ENCODE measurements around the gene NAALADL2. TPM values are rescaled to one million over a fixed set of nuclear protein-coding genes. Genes with fewer than 3 reads are reported as not detected.
"Not testable (repeated sequence)": the region's sequence is repeated elsewhere in the genome, so short reads cannot be mapped to it uniquely, and the experiment has no call there.

Gene NAALADL2
- total and polyA plus RNA-seq, 2 donors = 0.68 to 4.9 TPM

DNA sequence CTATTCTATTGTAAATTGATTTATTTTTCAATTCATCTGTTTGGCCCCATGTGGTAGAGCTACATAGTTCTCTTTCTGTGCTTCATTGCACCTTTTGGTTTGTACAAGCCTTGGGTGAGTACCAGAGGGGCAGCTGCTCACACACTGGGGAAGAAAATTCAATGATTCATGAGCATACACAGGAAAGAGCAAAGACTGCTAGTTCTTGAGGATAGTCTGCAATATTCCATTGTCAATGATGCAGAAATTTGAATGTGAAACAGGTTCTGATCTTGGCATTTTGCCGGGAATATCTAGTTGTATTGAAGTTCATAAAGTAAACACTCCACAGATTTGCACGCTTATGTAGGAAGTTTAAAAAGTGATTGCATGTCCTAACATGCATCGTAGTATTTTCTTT, 304.6 kb downstream of the NAALADL2 start:
- Histone ChIP-seq H3K4me1 (ENCODE audit: control insufficient read depth in 2 of 2, insufficient read depth in 2 of 2, low read length in 2 of 2) (no peaks in the 10 kb centered on the region), H3K9me3 (ENCODE audit: control insufficient read depth in 2 of 2, insufficient read depth in 1 of 2, low read length in 1 of 2) (no peaks in the 10 kb centered on the region), H3K36me3 (ENCODE audit: control insufficient read depth in 2 of 2, insufficient read depth in 2 of 2, low read length in 1 of 2) (no peaks in the 10 kb centered on the region), H3K27ac (ENCODE audit: low read depth in 1 of 2, low read length in 1 of 2) (no peak overlapping the region), H3K27me3 (ENCODE audit: control insufficient read depth in 2 of 2, insufficient read depth in 1 of 2, low read length in 1 of 2) (no peaks in the 10 kb centered on the region), H3K4me3 (ENCODE audit: low read length in 2 of 2) (no peak overlapping the region)
- WGBS = 91% methylated on average over 3 of the region's 3 CpGs
- DNase-seq (ENCODE audit: low read depth in 6 of 9, low spot score in 9 of 9) = no peak

DNA sequence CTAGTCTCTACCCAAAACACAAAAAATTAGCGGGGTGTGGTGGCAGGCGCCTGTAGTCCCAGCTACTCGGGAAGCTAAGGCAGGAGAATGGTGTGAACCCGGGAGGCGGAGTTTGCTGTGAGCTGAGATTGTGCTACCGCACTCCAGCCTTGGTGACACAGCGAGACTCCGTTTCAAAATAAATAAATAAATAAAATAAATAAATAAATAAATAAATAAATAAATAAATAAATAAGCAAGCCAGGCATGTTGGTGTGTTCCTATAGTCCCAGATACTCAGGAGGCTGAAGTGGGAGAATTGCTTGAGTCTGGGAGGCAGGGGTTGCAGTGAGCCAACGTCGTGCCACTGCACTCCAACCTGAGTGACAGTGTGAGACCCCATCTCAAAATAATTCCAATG, 314.0 kb downstream of the NAALADL2 start:
- H3K9me3 ChIP-seq (ENCODE audit: control insufficient read depth in 2 of 2, insufficient read depth in 1 of 2, low read length in 1 of 2); H3K4me3 ChIP-seq (ENCODE audit: low read length in 2 of 2); H3K4me1 ChIP-seq (ENCODE audit: control insufficient read depth in 2 of 2, insufficient read depth in 2 of 2, low read length in 2 of 2); H3K36me3 ChIP-seq (ENCODE audit: control insufficient read depth in 2 of 2, insufficient read depth in 2 of 2, low read length in 1 of 2); DNase-seq (ENCODE audit: low read depth in 6 of 9, low spot score in 9 of 9); H3K27me3 ChIP-seq (ENCODE audit: control insufficient read depth in 2 of 2, insufficient read depth in 1 of 2, low read length in 1 of 2); H3K27ac ChIP-seq (ENCODE audit: low read depth in 1 of 2, low read length in 1 of 2): not testable (repeated sequence)
- 98% methylated on average over 10 of the region's 10 CpGs for WGBS

DNA sequence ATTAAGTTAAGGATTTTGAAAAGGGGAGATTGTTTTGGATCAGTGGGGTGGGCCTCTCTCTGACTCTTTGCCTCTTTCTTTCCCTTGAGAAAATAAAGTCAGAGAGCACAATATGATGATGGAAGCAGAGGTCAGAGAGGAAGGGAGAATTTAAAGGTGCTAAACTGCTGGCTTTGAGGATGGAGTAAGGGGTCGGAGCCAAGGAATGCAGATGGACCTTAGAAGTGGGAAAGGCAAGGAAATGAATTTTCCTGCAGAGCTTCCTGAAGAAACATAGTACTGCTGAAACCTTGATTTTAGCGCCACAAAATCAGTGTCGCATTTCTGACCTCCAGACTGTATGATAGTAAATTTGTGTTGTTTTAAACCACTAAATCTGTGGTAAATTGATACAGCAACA, 317.4 kb downstream of the NAALADL2 start:
- WGBS = 94% methylated on average over 3 of the region's 3 CpGs
- Histone ChIP-seq H3K27me3 (ENCODE audit: control insufficient read depth in 2 of 2, insufficient read depth in 1 of 2, low read length in 1 of 2) (no peaks in the 10 kb centered on the region), H3K4me3 (ENCODE audit: low read length in 2 of 2) (no peak overlapping the region), H3K36me3 (ENCODE audit: control insufficient read depth in 2 of 2, insufficient read depth in 2 of 2, low read length in 1 of 2) (no peaks in the 10 kb centered on the region), H3K4me1 (ENCODE audit: control insufficient read depth in 2 of 2, insufficient read depth in 2 of 2, low read length in 2 of 2) (no peaks in the 10 kb centered on the region), H3K27ac (ENCODE audit: low read depth in 1 of 2, low read length in 1 of 2) (no peak overlapping the region), H3K9me3 (ENCODE audit: control insufficient read depth in 2 of 2, insufficient read depth in 1 of 2, low read length in 1 of 2) (no peaks in the 10 kb centered on the region)
- DNase-seq (ENCODE audit: low read depth in 6 of 9, low spot score in 9 of 9) = no peak

DNA sequence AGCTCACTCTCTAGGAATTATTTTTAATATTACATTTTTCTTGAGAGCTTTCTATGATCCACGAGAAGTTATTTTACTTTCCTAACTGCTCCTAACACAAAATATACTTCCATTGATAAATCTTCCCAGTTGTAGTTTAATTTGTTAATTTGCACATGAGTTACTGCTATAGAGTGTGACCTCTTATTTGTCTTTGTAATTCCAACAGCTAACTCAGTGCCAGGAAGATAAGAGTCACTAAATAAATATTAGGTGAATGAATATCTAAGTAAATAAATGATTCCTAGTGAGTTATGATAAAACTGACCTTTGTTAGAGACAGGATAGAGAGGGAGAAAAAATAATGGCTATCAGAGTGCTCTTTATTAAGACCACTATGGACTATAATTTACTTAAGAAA, 319.9 kb downstream of the NAALADL2 start:
- H3K9me3 ChIP-seq (ENCODE audit: control insufficient read depth in 2 of 2, insufficient read depth in 1 of 2, low read length in 1 of 2) = no peaks in the 10 kb centered on the region
- no peak overlapping the region for H3K4me3 ChIP-seq (ENCODE audit: low read length in 2 of 2)
- H3K4me1 ChIP-seq (ENCODE audit: control insufficient read depth in 2 of 2, insufficient read depth in 2 of 2, low read length in 2 of 2) = no peaks in the 10 kb centered on the region
- H3K36me3 ChIP-seq (ENCODE audit: control insufficient read depth in 2 of 2, insufficient read depth in 2 of 2, low read length in 1 of 2) = no peaks in the 10 kb centered on the region
- no peak overlapping the region for H3K27ac ChIP-seq (ENCODE audit: low read depth in 1 of 2, low read length in 1 of 2)
- no peak for DNase-seq (ENCODE audit: low read depth in 6 of 9, low spot score in 9 of 9)
- WGBS = 95% methylated on average over 1 of the region's 1 CpG
- H3K27me3 ChIP-seq (ENCODE audit: control insufficient read depth in 2 of 2, insufficient read depth in 1 of 2, low read length in 1 of 2) = no peaks in the 10 kb centered on the region

DNA sequence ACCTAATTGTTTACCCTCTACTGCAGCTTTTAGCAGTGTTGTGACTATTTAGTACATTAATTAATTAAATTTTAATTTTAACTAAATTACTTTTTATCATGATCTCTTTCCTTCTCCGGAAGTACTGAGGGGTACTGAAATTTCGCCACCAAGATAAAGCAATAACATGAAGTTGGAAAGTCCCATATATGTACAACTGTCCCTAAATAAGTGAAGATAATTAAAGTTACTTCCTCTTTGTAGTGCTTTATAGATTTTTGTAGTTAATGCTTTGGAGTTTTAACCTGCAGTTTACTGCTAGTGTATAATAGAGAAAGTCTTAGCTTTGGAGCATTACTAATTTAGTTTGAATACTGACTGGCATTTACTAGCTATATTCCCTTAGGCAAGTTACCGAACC, 325.3 kb downstream of the NAALADL2 start:
- H3K4me1 ChIP-seq (ENCODE audit: control insufficient read depth in 2 of 2, insufficient read depth in 2 of 2, low read length in 2 of 2) = no peaks in the 10 kb centered on the region
- H3K4me3 ChIP-seq (ENCODE audit: low read length in 2 of 2) = no peak overlapping the region

DNA sequence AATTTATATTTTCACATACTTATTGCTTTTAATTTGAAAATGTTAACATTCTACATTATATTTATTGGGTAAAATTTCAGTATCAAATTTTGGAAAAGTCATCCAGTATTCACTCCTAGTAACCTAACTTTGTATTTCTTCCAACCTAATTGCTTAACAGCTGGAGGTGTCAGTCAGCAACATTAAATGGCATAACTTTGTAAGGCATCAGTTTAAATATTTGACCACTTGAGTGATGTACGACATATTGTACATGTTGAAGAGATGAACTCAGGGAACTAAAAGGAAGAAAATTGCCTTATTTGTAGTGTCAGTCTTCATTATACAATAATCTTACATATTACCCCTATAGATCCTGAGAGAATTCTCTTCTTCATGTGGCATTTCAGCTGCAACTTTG, 326.8 kb downstream of the NAALADL2 start:
- no peak overlapping the region for H3K27ac ChIP-seq (ENCODE audit: low read depth in 1 of 2, low read length in 1 of 2)
- no peaks in the 10 kb centered on the region for H3K4me1 ChIP-seq (ENCODE audit: control insufficient read depth in 2 of 2, insufficient read depth in 2 of 2, low read length in 2 of 2)
- no peak for DNase-seq (ENCODE audit: low read depth in 6 of 9, low spot score in 9 of 9)
- no peaks in the 10 kb centered on the region for H3K36me3 ChIP-seq (ENCODE audit: control insufficient read depth in 2 of 2, insufficient read depth in 2 of 2, low read length in 1 of 2)
- no peaks in the 10 kb centered on the region for H3K9me3 ChIP-seq (ENCODE audit: control insufficient read depth in 2 of 2, insufficient read depth in 1 of 2, low read length in 1 of 2)
- 96% methylated on average over 1 of the region's 1 CpG for WGBS
- H3K4me3 ChIP-seq (ENCODE audit: low read length in 2 of 2) = no peak overlapping the region
- H3K27me3 ChIP-seq (ENCODE audit: control insufficient read depth in 2 of 2, insufficient read depth in 1 of 2, low read length in 1 of 2) = no peaks in the 10 kb centered on the region

More for the DNA sequence above, 325.3 kb downstream of the NAALADL2 start:
- Histone ChIP-seq H3K27ac (ENCODE audit: low read depth in 1 of 2, low read length in 1 of 2) (no peak overlapping the region), H3K27me3 (ENCODE audit: control insufficient read depth in 2 of 2, insufficient read depth in 1 of 2, low read length in 1 of 2) (no peaks in the 10 kb centered on the region), H3K9me3 (ENCODE audit: control insufficient read depth in 2 of 2, insufficient read depth in 1 of 2, low read length in 1 of 2) (no peaks in the 10 kb centered on the region), H3K36me3 (ENCODE audit: control insufficient read depth in 2 of 2, insufficient read depth in 2 of 2, low read length in 1 of 2) (no peaks in the 10 kb centered on the region)
- DNase-seq (ENCODE audit: low read depth in 6 of 9, low spot score in 9 of 9) = no peak
- WGBS = 94% methylated on average over 3 of the region's 3 CpGs

DNA sequence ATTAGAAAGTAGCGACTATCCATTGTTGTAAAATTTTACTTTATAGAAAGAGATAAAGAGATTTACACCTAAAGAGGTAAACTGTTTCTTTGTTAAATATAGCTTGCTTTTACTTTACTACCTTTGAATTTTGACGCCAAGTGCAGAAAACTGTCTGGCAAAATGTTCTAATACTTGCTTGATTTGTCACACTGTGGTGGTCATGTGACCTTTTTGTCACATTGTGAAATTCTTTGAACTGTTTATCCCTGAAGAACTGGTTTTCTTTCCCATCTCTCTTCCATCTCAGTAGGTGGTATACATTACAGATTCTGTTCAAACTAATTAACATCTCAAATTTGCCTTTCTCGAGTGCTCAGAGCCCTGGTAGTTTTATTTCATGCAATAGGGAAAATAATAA, 327.4 kb downstream of the NAALADL2 start:
- no peaks in the 10 kb centered on the region for H3K36me3 ChIP-seq (ENCODE audit: control insufficient read depth in 2 of 2, insufficient read depth in 2 of 2, low read length in 1 of 2)
- 78% methylated on average over 3 of the region's 3 CpGs for WGBS
- no peak overlapping the region for H3K27ac ChIP-seq (ENCODE audit: low read depth in 1 of 2, low read length in 1 of 2)
- no peak for DNase-seq (ENCODE audit: low read depth in 6 of 9, low spot score in 9 of 9)
- H3K27me3 ChIP-seq (ENCODE audit: control insufficient read depth in 2 of 2, insufficient read depth in 1 of 2, low read length in 1 of 2) = no peaks in the 10 kb centered on the region
- H3K9me3 ChIP-seq (ENCODE audit: control insufficient read depth in 2 of 2, insufficient read depth in 1 of 2, low read length in 1 of 2) = no peaks in the 10 kb centered on the region
- H3K4me1 ChIP-seq (ENCODE audit: control insufficient read depth in 2 of 2, insufficient read depth in 2 of 2, low read length in 2 of 2) = no peaks in the 10 kb centered on the region
- no peak overlapping the region for H3K4me3 ChIP-seq (ENCODE audit: low read length in 2 of 2)

DNA sequence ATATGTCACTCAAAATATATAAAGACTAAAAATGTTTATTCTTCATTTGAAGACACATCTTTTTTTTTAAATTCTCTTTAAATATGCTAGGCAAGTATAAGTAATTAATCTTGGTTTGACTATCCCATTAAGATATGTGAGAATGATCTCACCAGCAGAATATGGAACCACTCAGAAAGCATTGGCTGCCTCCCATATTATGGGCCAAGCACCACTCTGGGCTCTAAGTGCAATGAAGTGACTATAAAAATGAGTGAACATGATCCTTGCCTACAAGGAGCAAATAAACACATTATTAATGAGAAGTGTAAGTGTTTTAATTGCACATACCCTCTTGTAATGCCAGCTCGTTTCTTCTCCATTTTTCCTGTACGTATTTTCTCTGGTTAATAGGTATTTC, 328.5 kb downstream of the NAALADL2 start:
- Histone ChIP-seq H3K9me3 (ENCODE audit: control insufficient read depth in 2 of 2, insufficient read depth in 1 of 2, low read length in 1 of 2) (no peaks in the 10 kb centered on the region), H3K27me3 (ENCODE audit: control insufficient read depth in 2 of 2, insufficient read depth in 1 of 2, low read length in 1 of 2) (no peaks in the 10 kb centered on the region), H3K4me1 (ENCODE audit: control insufficient read depth in 2 of 2, insufficient read depth in 2 of 2, low read length in 2 of 2) (no peaks in the 10 kb centered on the region), H3K36me3 (ENCODE audit: control insufficient read depth in 2 of 2, insufficient read depth in 2 of 2, low read length in 1 of 2) (no peaks in the 10 kb centered on the region), H3K4me3 (ENCODE audit: low read length in 2 of 2) (no peak overlapping the region), H3K27ac (ENCODE audit: low read depth in 1 of 2, low read length in 1 of 2) (no peak overlapping the region)
- no peak for DNase-seq (ENCODE audit: low read depth in 6 of 9, low spot score in 9 of 9)
- 95% methylated on average over 2 of the region's 2 CpGs for WGBS

DNA sequence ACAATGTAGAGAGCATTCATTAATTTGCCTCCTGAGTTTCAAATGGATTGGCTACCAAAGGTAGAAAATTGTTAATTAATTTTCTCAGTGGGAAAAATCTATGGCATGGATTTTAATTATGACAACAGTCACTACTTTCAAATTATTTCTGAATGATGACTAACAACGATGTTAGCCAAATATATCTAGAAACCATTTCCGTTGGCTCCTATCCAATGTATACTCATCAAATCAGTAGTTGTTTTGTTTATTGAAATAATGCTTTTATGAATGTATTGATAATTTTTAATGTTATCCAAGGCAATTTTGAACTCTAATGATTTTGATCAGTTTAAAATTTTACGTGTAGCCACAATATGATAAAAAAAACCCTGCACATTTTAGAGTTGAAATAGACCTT, 333.4 kb downstream of the NAALADL2 start:
- Histone ChIP-seq H3K4me3 (ENCODE audit: low read length in 2 of 2) (no peak overlapping the region), H3K27ac (ENCODE audit: low read depth in 1 of 2, low read length in 1 of 2) (no peak overlapping the region), H3K36me3 (ENCODE audit: control insufficient read depth in 2 of 2, insufficient read depth in 2 of 2, low read length in 1 of 2) (no peaks in the 10 kb centered on the region), H3K9me3 (ENCODE audit: control insufficient read depth in 2 of 2, insufficient read depth in 1 of 2, low read length in 1 of 2) (no peaks in the 10 kb centered on the region), H3K27me3 (ENCODE audit: control insufficient read depth in 2 of 2, insufficient read depth in 1 of 2, low read length in 1 of 2) (no peaks in the 10 kb centered on the region), H3K4me1 (ENCODE audit: control insufficient read depth in 2 of 2, insufficient read depth in 2 of 2, low read length in 2 of 2) (no peaks in the 10 kb centered on the region)
- no peak for DNase-seq (ENCODE audit: low read depth in 6 of 9, low spot score in 9 of 9)
- 95% methylated on average over 3 of the region's 3 CpGs for WGBS

Measured in thymus (tissue), 11 donors.